IPS-18c (cell line): ENCODE results near the gene ASAP2.
"Not testable (repeated sequence)": the region's sequence is repeated elsewhere in the genome, so short reads cannot be mapped to it uniquely, and the experiment has no call there.

Experiments
- H3K4me3 ChIP-seq: 2 replicates; pipeline ENCODE4 v1.7.0; 2013; ENCODE audit warnings: low read depth, mild to moderate bottlenecking, low read length, moderate library complexity; ENCODE audit not compliant: insufficient read depth
- H3K9me3 ChIP-seq: one replicate; pipeline ENCODE4 v1.6.1; 2013; ENCODE audit warnings: mild to moderate bottlenecking, low read length, moderate library complexity; ENCODE audit not compliant: control insufficient read depth, insufficient read depth

ASAP2 gene

DNA sequence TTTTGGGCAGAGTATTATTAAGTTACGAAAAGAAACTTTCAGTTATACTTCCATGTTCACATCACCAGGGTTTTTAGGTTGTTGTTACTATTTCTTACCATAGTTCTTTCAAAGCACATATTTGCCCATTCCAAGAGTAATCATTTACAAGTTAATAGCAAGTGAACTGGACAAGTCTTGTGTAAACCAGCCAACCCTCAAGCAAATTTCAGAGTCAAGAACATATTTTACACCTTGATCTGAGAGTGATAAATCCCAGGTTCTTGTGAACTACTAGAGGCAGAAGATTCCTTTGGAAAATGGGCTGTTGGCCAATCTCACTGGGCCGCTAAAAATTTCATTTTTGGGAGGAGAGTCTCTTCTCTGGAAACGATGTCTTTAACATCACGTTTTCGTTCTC is 2.7 kb upstream of the ASAP2 start:
- Histone ChIP-seq H3K4me3 (no peak overlapping the region), H3K9me3 (no peaks in the 10 kb centered on the region)

DNA sequence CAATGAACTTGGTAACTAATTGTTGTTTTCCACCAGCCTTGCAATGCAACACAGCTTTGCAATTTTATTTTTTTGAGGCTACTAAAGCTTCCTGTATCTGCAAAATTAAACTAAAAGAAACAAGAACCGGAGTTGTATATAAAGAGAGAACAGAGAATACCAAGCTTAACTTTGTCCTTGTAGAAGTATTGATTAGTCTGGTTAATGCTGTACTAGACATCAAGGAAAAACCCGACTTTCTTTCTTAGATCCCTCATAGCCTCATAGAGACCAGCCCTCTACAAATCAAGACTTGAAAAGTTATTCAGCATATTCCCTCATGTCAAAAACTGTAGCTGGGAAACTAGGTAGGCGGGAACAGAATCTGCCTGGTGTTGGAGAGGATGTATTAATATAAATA is 1.7 kb upstream of the ASAP2 start:
- H3K4me3 ChIP-seq: no peak overlapping the region

DNA sequence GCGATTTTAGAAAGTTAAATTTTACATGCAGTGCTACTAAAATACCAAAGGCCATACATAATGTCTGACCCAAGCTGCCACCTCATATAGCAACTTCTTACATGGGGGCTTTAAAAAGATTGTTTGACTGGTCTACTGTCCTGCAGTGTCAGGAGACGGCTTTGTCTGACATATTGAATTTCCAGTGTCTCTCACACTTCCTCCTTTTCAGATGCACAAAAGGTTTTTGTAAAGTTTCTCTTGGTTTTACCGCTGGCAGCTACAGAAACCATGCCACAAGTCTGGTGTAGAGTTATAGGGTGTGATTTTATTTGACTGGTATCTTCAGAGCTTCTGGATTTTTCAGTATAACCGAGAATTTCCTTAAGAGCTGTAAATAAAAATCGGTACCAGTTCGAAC is 1.1 kb upstream of the ASAP2 start:
- no peaks in the 10 kb centered on the region for H3K9me3 ChIP-seq
- peak overlapping the region; percentile 58 for H3K4me3 ChIP-seq

More for the DNA sequence above, 1.7 kb upstream of the ASAP2 start:
- no peaks in the 10 kb centered on the region for H3K9me3 ChIP-seq

DNA sequence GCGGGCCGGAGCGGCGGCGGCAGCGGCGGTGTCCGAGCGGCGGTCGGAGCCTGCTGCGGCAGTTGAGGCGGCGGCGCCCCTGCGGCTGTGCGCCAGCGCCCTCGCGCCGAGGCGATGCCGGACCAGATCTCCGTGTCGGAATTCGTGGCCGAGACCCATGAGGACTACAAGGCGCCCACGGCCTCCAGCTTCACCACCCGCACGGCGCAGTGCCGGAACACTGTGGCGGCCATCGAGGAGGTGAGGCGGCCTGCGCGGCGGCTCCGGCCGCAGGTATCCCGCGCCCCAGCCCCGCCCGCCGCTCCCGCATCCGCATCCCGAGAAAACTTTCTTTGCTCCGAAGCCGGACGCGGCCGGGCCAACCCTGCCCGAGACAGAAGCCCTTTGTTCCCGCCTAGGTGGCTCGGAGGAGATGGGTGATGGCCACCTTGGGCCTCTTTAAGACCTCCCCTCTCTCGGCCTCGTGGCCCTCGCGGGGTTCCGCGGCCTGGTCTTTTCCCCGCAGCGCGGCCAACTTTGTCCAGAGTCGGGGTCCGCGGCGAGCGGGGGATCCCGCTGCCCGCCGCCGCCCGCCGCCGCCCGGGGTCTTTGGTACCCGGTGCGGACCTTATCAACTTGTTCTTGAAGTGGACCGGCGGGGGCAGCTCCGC is 504 bp downstream of the ASAP2 start:
- H3K9me3 ChIP-seq: no peaks in the 10 kb centered on the region
- H3K4me3 ChIP-seq: peak overlapping the region; percentile 78

DNA sequence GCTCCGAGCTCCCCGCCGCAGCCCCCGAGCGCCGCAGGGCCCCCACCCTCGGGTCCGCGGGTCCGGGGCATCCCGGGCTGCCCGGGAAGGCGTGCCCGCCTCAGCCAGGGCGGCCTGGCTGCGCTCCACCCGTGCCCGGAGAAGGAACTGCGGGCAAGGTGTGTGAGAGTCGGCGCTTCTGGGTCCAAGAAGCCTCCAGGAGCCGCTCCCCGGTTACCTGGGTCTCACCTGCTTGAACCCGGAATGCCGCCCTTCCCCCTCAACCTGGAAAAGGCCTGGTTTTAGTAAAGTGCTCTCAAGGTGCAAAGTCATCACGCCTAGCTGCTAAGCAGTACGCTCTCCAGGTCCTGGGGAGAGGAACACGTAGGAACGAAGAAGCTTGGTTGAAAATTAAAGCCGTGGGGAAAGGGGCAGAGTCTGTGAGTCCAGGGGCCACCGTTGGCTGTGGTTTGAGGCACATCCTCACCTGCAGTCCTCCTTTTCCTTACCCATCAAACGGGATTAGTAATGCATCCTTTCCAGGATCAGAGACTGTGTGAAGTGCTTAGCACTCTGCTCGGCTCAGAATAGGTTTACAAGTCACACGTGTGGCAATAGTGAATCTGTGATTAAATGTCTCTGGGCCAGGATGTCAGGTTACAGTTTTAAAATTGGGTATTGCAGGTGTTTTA is 1.2 kb downstream of the ASAP2 start:
- peak overlapping the region; percentile 78 for H3K4me3 ChIP-seq
- H3K9me3 ChIP-seq: no peaks in the 10 kb centered on the region

DNA sequence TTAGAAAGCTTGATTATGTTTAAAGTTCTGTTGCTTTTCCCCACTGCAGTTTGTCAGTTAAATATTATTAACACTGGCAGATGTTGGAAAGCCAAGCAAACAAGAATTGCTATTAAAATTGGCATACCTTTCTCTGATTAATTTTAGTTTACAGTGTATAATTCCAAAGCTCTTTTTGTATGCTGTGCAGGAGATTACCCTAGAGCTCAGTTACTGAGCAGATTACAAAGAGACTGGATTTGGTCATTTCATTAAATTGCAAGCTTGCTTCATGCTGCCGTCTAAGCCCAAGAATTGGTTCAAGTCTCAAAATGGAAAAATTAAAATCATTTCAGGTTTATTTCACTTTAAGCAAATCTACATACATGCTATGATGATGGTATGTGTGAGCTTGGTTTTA is 2.3 kb downstream of the ASAP2 start:
- no peak overlapping the region for H3K4me3 ChIP-seq
- H3K9me3 ChIP-seq: no peaks in the 10 kb centered on the region

DNA sequence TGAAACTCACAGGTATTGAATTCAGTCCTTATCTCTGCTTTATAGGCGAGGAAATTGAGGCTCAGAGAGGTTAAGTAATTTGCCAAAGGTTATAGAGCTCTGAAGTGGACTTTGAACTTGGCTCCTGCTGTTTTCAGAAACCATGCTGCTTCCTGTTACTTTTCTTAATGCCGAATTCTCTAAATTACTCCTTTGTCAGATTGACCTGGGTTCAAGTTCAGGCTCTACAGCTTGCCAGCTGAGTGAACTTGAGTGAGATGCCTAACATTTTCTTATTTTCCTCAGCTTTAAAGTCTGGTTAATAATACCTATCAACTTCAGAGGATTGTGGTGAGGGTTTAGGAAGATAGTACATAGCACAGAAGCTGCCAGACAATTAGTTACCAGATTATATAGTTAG is 3.4 kb downstream of the ASAP2 start:
- no peaks in the 10 kb centered on the region for H3K9me3 ChIP-seq
- no peak overlapping the region for H3K4me3 ChIP-seq

DNA sequence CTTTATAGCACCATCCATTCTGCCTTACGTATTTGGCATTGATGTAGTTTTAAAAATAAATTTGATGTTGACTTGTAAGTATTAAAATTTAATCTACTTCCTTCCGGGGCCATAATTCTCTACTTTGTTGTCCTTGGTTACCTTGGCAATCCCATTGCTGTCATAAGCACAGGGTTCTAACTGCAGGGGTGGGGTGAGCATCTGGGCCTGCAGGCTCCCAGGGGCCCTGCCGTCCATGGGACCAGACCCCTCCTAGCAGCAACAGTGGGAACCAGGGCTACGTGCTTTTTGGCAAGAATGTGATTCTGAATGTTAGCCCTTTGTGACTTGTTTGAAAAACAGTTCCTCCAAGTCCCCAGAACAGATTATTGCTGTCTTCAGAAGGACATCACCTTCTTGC is 4.9 kb downstream of the ASAP2 start:
- H3K4me3 ChIP-seq: no peak overlapping the region
- no peaks in the 10 kb centered on the region for H3K9me3 ChIP-seq

DNA sequence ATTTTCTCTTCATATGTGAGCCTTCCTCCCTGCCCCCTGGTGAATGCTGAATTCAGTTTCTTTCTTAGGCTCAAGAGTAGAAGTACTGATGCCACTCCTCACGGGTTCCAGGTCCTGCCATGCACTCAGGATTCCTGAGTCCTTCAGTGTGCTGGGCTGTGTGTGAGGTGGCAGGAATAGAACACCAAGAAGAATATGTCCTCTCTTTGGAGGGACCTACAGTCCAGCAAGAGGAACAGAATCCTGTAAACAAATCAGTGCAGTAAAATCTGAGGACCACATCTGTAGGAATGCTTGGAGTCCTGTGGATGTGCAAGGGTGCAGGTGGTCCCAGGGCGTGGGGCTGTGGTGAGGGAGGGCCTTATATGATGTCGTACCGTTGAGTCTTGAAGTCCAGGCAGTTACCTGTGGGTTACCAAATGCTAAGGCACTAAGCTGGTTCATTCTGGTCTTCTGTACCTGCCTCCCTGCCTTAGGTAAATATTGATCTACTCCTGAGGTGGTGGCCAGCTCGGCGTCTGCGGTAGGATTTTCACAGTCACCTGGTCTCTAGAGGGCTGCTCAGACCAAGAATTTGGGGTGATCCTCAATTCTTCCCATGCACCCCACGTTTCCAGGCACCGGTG is 5.5 kb downstream of the ASAP2 start:
- H3K9me3 ChIP-seq: no peaks in the 10 kb centered on the region
- H3K4me3 ChIP-seq: no peak overlapping the region

DNA sequence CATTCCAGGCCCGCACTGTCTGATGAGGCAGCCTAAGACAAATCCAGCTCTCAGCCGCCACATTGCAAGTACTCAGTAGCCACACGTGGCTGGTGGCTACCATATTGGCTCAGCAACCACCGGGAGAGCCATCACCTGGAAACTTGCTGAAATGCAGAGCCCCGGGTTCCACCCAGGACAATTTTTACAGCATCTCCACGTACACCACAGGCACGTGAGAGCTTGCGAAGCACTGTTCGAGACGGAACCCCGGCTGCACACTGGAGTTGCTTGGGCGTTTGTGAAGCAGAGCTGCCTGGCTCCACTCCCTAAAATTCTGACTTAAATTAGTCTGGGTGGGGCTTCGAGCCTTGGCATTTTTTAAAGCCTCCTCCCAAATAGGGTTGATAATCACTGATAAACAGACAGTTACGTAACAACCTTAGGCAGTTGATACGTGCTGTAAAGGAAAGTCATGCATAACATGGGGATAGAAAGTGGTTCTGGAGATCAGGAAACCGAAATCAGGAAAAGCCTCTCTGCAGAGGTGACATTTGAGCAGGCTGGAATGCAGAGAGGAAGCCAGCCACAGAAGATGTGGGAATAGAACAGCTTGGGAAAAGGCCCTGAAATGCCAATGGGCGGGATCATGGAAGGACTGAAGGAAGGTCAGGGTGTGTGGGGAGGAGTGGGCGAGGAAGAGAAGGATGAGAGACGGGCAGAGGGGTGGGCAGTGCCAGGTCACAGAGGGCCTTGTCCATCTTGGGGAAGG is 6.2 kb downstream of the ASAP2 start:
- H3K4me3 ChIP-seq: no peak overlapping the region

DNA sequence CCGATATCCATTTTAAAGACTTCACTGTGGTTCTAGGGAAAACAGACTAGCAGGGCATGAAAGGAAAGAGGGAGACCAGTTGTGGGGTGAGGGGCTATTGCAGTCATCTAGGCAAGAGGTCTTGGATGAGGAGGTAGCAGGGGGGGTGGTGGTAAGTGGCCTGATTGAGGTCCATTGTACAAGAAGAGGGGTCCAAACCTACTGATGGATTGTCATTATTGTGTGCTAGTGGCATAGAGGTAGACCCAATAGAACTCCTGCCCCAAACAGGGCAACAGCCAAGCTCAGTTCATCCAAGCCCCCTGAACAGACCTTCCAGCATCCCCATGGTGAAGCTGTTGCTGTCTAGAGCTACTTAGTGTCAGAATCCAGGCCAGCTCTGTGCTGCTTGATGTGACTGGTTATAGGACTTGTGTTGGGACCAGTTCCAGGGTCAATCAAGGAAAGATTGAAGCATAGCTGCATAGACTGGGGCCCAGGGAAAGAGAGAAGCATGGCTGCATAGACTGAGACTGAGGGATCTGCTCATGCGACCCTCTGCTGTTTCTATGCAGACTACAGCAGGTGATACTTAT is 7.0 kb downstream of the ASAP2 start:
- no peak overlapping the region for H3K4me3 ChIP-seq
- no peaks in the 10 kb centered on the region for H3K9me3 ChIP-seq

More for the DNA sequence above, 6.2 kb downstream of the ASAP2 start:
- no peaks in the 10 kb centered on the region for H3K9me3 ChIP-seq

DNA sequence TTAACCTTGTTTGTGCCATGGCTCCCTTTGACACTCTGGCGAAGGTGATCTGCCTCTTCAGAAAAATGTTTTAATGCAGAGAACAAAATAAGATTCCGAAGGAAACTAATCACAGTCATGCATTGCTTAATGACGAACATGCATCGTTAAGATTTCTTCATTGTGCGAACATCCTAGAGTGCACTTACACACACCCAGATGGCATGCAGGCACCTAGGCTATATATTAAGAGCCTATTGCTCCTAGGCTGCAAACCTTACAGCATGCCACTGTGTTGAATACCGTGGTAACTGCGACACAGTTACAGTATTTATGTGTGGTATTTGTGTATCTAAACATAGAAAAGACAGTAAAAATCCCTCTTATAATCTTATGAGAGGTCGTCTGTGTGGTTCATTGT is 8.3 kb downstream of the ASAP2 start:
- Histone ChIP-seq H3K4me3 (no peak overlapping the region), H3K9me3 (no peaks in the 10 kb centered on the region)

DNA sequence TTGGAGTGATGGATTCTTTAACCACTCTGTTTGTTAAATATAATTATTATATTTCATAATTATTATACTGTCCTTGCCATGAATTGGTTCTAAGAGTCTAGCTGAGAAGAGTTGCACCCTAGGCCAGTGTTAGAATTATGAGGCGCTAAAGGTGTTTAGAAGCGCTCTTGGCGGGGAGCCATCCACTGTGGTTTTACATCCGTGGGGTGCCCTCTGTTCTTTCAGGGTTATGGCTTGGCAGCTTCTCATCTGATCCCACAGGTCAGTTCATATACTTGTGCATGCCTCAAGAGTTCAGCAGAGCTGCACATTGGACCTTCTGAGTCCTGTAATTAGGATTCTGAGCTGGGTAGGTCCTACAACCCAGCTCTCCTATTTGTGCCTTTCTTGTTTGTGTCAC is 9.1 kb downstream of the ASAP2 start:
- no peaks in the 10 kb centered on the region for H3K9me3 ChIP-seq

DNA sequence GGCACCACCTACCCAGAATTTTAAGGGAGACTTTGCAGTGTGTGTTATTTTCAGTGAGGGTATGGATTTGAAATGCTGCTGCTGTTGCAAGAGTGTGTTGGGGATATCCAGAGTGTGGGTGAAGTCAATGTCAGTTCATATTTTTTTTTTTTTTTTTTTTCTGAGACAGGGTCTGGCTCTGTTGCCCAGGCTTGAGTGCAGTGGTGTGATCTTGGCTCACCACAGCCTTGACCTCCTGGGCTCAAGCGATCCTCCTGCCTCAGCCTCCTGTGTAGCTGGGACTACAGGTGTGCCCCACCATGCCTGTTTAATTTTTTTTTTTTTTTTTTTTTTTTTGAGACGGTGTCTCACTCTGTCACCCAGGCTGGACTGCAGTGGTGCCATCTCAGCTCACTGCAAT is 9.5 kb downstream of the ASAP2 start:
- not testable (repeated sequence) for H3K4me3 ChIP-seq, H3K9me3 ChIP-seq

More for the DNA sequence above, 9.1 kb downstream of the ASAP2 start:
- H3K4me3 ChIP-seq: no peak overlapping the region

DNA sequence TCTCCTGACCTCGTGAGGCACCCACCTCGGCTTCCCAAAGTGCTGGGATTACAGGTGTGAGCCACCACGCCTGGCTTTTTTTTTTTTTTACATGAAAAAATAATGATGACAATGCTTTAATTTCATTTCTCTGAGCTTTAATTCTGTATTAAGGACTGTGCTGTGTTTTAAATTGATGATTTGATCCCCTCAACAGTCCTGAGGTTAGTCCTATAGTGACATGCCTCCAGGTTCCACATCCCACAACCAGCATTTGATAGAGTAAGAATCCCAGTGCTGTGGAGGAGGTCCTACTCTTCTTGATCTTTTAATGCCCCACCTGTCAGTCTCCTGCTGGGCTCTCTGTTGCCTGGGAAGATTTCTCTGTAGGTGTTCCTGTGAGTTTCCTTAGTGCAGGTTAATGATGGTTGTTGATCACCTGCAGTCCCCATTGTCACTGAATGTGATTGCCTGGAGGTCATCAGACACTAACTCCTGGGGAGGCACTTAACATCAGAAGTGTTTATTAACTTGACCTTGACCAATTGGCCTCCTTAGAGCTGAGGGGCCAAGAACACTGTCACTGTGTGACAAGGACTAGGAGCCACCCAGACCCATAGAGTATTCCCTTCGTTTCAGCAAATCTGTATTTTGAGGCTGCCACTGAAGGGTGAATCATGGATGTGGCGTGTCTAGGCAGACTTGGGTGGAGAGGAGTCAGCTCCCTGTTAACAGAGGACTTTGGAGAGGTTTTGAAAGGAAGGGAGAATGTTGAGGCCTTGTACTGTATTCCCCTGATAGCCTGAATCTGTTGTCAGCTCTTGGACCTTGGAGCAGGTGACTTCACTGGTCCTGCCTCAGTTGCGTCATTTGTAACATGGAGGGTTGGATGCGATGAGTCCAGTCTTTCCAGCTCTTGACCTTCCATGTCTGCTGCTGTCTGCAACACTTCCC is 11.5 kb downstream of the ASAP2 start:
- H3K4me3 ChIP-seq: no peak overlapping the region
- H3K9me3 ChIP-seq: no peaks in the 10 kb centered on the region

DNA sequence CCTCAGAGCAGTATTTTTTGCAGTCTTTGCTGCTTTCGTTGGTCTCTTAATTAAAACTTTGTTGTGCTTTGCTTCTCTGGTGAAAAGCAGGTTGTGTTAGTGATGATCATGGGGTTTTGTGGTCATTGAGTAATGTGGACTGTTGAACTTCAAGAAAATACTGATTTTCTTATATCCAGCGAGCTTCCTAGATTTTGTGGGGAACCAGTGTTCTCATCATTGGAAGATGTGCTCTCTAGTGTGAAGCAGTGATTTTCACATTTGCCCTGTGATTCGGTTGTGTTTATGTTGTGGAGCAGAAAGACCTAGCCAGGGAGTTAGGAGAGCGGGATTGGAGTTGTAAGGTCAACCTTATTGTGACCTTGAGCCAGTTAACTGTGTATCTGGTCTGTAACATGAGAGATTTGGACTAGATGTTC is 12.4 kb downstream of the ASAP2 start:
- no peak overlapping the region for H3K4me3 ChIP-seq
- no peaks in the 10 kb centered on the region for H3K9me3 ChIP-seq

DNA sequence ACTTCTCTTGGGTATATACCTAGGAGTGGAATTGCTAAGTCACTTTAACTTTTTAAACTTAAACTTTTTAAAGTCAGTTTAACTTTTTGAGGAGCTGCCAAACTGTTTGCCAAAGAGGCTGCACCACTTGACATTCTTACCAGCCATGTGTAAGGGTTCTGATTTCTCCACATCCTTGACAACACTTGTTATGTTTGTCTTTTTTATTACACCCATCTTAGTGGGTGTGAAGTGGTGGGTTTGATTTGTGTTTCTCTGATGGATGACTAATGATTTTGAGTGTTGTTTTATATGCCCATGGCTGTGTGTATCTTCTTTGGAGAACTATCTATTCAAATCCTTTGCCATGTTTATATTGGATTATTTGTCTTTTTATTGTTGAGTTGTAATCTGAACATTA is 13.6 kb downstream of the ASAP2 start:
- Histone ChIP-seq H3K9me3 (no peaks in the 10 kb centered on the region), H3K4me3 (no peak overlapping the region)
